NCI-H510A (cell line): ENCODE results near the gene COG5.

Experiments
- DNase-seq: peaks from one replicate; lab custom pipeline; 2025; lab: John Stamatoyannopoulos, UW

The COG5 gene

GRCh38 chr7:107505997-107506673 is 57.6 kb downstream of the COG5 start:
- DNase-seq: peak; percentile 84

DNA sequence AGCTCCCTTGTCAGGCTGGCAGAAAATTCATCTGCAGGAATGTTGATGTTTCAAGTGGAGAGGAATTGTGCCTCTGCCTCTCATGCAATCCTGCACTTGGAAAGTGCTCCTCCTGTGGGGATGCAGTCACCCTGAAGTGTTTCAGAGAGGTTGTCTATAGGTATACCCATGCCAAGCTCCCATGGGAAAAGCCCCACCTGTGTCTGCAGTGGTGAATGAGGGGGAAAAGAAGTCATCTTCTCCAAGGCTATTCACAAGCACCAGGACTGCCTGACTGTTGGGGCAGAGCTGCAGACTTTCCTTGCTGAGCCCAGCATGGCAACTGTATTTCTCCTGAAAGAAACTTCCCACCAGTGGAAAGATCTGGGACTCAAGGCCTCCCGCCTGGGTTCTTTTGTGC is 58.4 kb downstream of the COG5 start:
- DNase-seq: no peak

- DNase-seq: no peak
These were observed 60.0 kb downstream of the COG5 start for GRCh38 chr7:107503687-107504086.

DNA sequence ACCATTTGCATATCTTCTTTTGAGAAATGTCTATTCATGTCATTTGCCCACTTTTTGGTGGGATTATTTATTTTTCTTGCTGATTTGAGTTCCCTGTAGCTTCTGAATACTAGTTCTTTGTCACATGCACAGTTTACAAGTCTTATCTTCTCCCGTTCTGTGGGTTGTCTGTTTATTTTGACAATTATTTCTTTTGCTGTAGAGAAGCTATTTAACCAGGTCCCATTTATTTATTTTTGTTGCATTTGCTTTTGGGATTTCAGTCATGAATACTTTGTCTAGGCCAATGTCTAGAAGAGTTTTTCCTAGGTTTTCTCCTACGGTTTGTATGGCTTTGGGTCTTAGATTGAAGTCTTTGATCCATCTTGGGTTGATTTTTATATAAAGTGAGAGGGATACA is 60.9 kb downstream of the COG5 start:
- no peak for DNase-seq

GRCh38 chr7:107502154-107502553 is 61.6 kb downstream of the COG5 start:
- DNase-seq: no peak

- DNase-seq: no peak
These were observed 62.1 kb downstream of the COG5 start for GRCh38 chr7:107501593-107501992.

DNA sequence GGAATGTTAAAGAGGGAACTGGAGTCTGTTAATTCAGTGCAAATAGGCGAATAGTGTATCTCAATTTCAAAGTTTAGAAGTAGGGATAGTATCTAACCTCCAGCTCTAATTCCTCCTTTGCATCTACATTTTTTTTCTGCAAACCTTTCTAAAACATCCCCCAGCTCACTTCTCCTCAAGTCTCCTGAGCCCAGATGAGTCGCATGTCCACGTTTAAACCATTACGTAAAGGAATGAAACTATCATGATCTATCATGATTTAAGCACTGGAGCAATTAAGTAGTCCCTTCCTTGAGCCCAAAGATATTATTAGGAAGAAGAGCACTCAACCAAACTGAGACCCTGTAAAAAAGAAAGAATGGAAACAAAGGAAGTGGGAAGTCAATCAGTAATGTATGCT is 64.0 kb downstream of the COG5 start:
- no peak for DNase-seq

DNA sequence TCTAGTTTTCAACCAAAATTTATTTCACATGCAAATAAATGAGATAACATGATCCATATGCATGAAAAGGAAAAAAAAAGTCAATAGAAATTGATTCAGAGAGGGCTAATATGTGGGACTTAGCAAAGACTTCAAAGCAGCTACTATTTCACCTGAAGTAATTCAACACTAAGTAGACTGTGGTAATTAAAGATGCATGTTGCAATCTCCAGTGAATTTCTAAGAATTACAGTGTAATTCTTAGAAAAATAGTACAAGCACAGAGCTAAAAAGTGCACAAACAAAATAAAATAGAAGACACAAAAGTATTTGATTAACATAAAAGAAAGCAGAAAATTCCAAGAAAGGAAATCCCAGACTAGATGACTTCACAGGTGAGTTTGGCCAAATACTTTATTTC is 68.2 kb downstream of the COG5 start:
- no peak for DNase-seq

- DNase-seq: no peak
These were observed 68.8 kb downstream of the COG5 start for GRCh38 chr7:107494884-107495283.

DNA sequence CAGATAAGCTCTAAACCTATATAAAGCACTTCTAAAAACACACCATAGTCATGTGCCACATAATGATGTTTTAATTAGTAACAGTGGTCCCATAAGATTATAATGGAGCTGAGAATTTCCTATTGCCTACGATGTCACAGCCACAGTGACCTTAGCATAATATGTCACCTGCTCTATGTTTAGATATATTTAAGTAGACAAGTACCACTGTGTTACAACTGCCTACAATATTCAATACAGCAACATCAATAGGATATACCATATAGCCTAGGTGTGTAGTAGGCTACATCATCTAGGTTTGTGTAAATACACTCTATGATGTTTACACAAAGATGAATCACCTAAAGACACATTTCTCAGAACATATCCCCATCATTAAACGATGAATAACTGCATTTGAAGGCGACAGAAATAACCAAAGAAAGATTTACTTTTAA is 69.4 kb downstream of the COG5 start:
- DNase-seq: no peak

DNA sequence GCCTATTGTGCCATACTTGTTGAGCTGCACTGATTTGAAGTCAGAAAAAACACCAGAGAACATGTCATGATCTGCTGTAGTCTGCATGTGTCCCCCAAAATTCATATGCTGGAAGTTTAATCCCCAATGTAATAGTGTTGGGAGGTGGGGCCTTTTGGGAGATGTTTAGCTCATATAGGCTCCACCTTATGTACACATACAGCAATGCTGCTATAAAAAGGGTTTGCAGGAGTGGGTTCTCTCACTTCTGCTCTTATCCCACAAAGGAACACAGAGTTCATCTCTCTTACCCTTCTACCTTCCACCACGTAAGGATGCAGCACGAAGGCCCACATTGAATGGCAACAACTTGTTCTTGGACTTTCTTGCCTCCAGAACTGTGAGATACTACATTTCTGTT is 70.8 kb downstream of the COG5 start:
- DNase-seq: no peak

- DNase-seq: no peak
These were observed 77.7 kb downstream of the COG5 start for GRCh38 chr7:107486041-107486440.

DNA sequence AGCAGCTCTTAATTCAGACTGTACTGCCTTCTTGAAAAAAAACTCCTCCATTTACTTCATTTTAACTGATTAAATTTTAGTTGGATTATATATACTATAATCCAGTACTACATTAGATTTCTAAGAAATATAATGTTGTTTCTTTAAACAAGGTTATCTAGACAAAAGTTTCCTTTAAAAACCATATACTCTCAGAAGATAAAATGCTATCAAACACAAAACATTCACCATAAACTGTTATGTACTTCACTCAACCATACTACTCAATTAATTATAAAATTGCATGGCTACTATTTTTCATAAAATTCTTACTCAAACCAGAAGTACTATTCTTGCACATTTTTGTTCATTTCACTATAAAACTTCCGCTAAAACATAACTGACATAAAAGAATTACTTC is 81.1 kb downstream of the COG5 start:
- no peak for DNase-seq

DNA sequence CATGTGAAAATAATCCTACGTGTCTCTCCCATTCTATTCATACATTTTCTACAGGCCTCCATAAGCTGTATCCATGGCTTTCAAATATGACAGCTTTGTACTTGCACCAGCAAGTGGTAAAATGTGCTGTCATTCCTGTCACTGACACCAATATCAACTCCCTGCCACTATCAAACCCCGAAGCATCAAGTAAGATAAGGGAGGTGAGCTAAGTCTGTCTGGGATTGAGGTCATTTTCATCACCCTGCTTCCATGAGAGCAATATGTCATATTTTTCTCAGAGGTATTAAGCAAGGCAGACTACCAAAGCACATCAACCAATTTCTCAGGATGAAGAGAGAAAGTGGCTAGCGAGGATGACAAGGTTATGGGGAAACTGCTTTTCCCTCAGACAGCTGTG is 82.8 kb downstream of the COG5 start:
- no peak for DNase-seq

DNA sequence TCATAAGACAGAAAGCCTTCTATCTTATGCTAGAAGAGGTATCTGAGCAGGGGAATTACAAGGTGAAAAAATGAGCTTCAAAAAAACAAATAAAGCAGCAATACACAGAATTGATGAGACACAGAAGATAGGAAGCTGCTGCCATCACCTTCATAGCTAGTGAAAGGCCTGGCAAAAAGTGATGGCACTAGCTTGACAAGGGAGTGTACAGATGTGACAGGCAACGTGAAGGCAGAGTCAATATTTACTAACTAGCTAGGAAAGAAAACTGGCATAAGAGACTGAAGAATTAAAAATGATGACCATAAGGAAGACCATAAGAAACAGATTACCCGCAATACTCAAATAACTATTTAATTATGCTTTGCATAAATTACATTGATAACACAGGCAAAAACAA is 84.4 kb downstream of the COG5 start:
- no peak for DNase-seq

- no peak for DNase-seq
These were observed 89.6 kb downstream of the COG5 start for GRCh38 chr7:107474104-107474521.

- DNase-seq: no peak
These were observed 91.6 kb downstream of the COG5 start for GRCh38 chr7:107472116-107472515.

DNA sequence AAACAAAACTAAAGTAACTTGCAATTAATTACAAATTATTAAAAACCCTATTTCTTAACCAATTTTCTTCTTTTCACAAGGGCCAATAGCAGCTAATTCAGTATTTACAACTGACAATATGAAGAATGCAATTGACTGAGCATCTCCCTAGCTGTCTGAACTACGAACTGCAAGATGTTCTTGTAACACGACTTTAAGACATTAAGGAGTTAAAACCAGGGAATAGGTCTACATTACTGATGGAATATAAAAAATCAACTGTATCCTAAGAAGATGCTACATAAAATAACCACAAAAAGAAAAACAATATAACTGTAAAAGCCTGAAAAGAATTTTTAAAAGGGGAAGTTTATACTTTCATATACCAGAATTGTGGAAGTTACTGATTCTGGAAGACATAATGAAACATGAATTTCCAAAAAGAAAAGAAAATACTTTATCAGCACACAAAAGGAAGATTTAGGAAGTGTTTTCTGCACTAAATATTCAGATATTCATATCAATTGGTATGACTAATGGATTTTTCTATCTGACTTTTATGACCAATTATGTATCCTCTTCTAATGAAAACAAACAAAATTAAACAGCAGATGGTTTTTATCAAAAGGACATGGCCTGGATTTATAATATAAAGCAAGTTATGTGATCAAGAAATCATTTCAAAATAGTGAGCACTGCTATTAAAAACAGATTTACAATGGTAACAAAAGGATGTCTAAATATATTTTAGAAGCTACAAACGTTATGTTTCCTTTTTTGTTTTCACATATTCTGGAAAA is 92.2 kb downstream of the COG5 start:
- DNase-seq: no peak

DNA sequence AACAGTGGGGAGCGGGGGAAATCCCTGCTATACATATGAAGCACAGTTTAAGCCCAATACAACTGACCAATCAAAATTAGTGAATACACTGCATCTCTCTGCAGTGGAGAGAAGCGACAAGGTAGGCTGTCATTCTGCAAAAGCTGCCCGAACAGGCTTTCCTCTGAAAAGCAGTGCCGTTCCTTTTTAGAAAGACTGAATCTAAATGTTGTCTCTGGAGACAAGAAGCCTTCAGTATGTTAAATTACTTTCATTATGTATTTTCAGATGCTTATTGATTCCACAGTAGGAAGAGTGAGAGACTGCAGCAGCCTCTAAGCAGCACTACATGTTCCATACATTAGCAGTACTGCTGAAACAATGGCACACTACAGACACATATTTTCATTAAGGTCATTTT is 93.8 kb downstream of the COG5 start, which contains the start of gene GPR22:
Gene GPR22, plus strand, starts transcription at position 129 of the 400 bp plus-strand sequence. CDS start 4,004 bp downstream, outside the sequence.
- DNase-seq: no peak

- no peak for DNase-seq
These were observed 94.9 kb downstream of the COG5 start for GRCh38 chr7:107468824-107469223.

DNA sequence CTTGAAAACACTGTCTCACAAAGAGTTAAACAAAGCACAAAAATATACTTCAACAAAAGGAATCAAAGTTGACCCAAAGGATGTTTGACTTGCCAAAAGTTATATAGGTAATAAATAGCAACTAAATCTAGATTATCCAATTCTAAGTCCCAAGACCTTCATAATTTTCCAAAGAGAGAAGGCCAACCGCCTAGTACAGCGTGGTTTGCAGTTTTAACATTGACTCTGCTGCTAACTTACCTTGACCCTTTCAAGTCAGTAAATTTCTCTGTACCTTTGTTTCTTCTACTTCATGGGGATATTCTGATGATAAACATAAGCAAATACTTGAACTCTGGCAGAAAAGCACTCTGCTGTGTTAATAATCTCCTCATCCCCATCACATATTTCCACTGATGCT is 95.7 kb downstream of the COG5 start:
- no peak for DNase-seq

GRCh38 chr7:107464666-107465226 is 99.0 kb downstream of the COG5 start:
- no peak for DNase-seq
